Lower leg skin (tissue), 3 donors: ENCODE data around the gene PRR14.

Experiments
- CTCF ChIP-seq, 3 donors: fragments of 450-650 bp; IDR thresholded peaks; one replicate each; pipeline ENCODE4 v1.5.1; 2016; ENCODE audit warnings: antibody characterized with exemption in 3 of 3, mild to moderate bottlenecking in 3 of 3, moderate library complexity in 2 of 3
- POLR2A ChIP-seq, 2 donors: fragments of 450-650 bp; IDR thresholded peaks; one replicate each; pipeline ENCODE4 v1.6.1; 2016 to 2017; ENCODE audit warnings: antibody characterized with exemption in 2 of 2, mild to moderate bottlenecking in 1 of 2, moderate library complexity in 1 of 2

- TF ChIP-seq POLR2A (IDR thresholded peaks at IDR 0.05) (no peak), CTCF (IDR thresholded peaks at IDR 0.05) (no peak)
These were observed 37.9 kb downstream of the PRR14 start for GRCh38 chr16:30688701-30689100.
